H54 (cell line): ENCODE data around the gene TNNT1.

Experiments used
- DNase-seq: peaks from one replicate; pipeline ENCODE4 v3.0.0; 2011; ENCODE audit warnings: low spot score, mixed read lengths; ENCODE audit not compliant: insufficient read length
- FAIRE-seq: peaks from 3 replicates; lab custom pipeline; 2011; peaks lifted over from hg19 to GRCh38; lab: Jason Lieb, UNC
- POLR2A ChIP-seq: IDR thresholded peaks from 2 replicates; pipeline ENCODE4 v1.6.1; 2011; ENCODE audit warnings: low read depth, mild to moderate bottlenecking, low read length

TNNT1 gene

GRCh38 chr19:55099557-55100506 is 49.2 kb downstream of the TNNT1 start:
- FAIRE-seq, result no peak
- no peak for DNase-seq
- no peak for TF ChIP-seq POLR2A

GRCh38 chr19:55098716-55099556 is 50.1 kb downstream of the TNNT1 start:
- no peak for DNase-seq
- TF ChIP-seq POLR2A, result no peak
- no peak for FAIRE-seq

GRCh38 chr19:55097864-55098715 is 50.9 kb downstream of the TNNT1 start:
- no peak for FAIRE-seq
- no peak for DNase-seq
- TF ChIP-seq POLR2A, result no peak

- DNase-seq (no peak), FAIRE-seq (no peak)
- TF ChIP-seq POLR2A, result no peak
Measured at GRCh38 chr19:55096061-55096701, 52.8 kb downstream of the TNNT1 start.

- TF ChIP-seq POLR2A, result no peak
- FAIRE-seq (no peak), DNase-seq (peak; percentile 96)
Measured at GRCh38 chr19:55095260-55096060, 53.5 kb downstream of the TNNT1 start.

GRCh38 chr19:55094456-55095259 is 54.3 kb downstream of the TNNT1 start:
- no peak for TF ChIP-seq POLR2A
- FAIRE-seq (no peak), DNase-seq (no peak)

- FAIRE-seq (no peak), DNase-seq (no peak)
- TF ChIP-seq POLR2A, result no peak
Measured at GRCh38 chr19:55092423-55093318, 56.3 kb downstream of the TNNT1 start.

GRCh38 chr19:55091955-55092354 is 57.1 kb downstream of the TNNT1 start:
- no peak for TF ChIP-seq POLR2A
- FAIRE-seq, result no peak
- no peak for DNase-seq

GRCh38 chr19:55091126-55091910 is 57.7 kb downstream of the TNNT1 start:
- TF ChIP-seq POLR2A, result 0 out of 2 replicates have a peak, but pooled peaks have one; percentile 19
- DNase-seq (no peak), FAIRE-seq (no peak)

- FAIRE-seq, result no peak
- no peak for TF ChIP-seq POLR2A
- DNase-seq, result no peak
Measured at GRCh38 chr19:55090564-55090963, 58.4 kb downstream of the TNNT1 start.
